ENCODE data around the gene IVNS1ABP. TPM values are rescaled to one million over a fixed set of nuclear protein-coding genes. Genes with fewer than 3 reads are reported as not detected.
"Not testable (repeated sequence)": the region's sequence is repeated elsewhere in the genome, so short reads cannot be mapped to it uniquely, and the experiment has no call there.

Gene IVNS1ABP
- total RNA-seq (100 to 1,000 TPM; 125 to 292 (median 136) TPM), total RNA-seq (205 to 990 (median 461) reads per million in 29 experiments)
- total RNA-seq (2013) = 168 TPM

- ChIA-PET POLR2A (interaction anchor here (0.5 to 3.9 kb wide), 33 partner anchors 8 to 931 kb away, joined by 3 to 102 read pairs (median 4); partner anchors contain the start of genes C1orf21 (in 1 of the 2), RNF2 (in 1 of the 2) and SWT1 (in 1 of the 2)), CTCF (interaction anchor here (0.6 to 4.7 kb wide), 23 partner anchors 10 to 1058 kb away, joined by 3 to 39 read pairs (median 4); partner anchors contain the start of genes ODR4 (in 1 of the 2) and TPR (in 1 of the 2))
- peaks cover 9% of the 10 kb centered on the region for H3K36me3 Mint-ChIP-seq
- H3K27me3 ChIP-seq (replicated peaks in 1 of 2; ENCODE audit: control insufficient read depth in 2 of 2, extremely low read depth in 1 of 2, insufficient read depth in 2 of 2, low read length in 1 of 2) = no peaks in the 10 kb centered on the region
- peak within 1 kb of the TSS; percentile 95 to 96 (median 95) for H3K4me3 Mint-ChIP-seq
- no peaks in the 10 kb centered on the region for H3K9me3 Mint-ChIP-seq
- ATAC-seq (replicated peaks in 1 of 4) (peak; percentile 74 to 81 (median 76)), DNase-seq (peak; percentile 90 to 99 (median 95))
- H3K4me1 ChIP-seq (ENCODE audit: control insufficient read depth in 1 of 2, extremely low read depth in 1 of 2, insufficient read depth in 2 of 2, low read length in 2 of 2) = peaks cover 8 to 28% of the 10 kb centered on the region in 2 experiments
- H3K4me1 Mint-ChIP-seq = peaks cover 48 to 55% (median 53%) of the 10 kb centered on the region in 3 donors
- peak within 1 kb of the TSS; percentile 95 to 99 for H3K4me3 ChIP-seq (ENCODE audit: control insufficient read depth in 1 of 2, extremely low read depth in 1 of 2, low read length in 1 of 2)
- no peaks in the 10 kb centered on the region for H3K27me3 Mint-ChIP-seq
- no peaks in the 10 kb centered on the region for H3K9me3 ChIP-seq
- H3K27ac ChIP-seq (ENCODE audit: low read length) = peak within 1 kb of the TSS; percentile 98
- peaks cover 0 to 4% of the 10 kb centered on the region in 2 donors for H3K36me3 ChIP-seq (ENCODE audit: control insufficient read depth in 2 of 2, extremely low read depth in 1 of 2, insufficient read depth in 1 of 2, low read length in 1 of 2)
- WGBS (ENCODE audit: insufficient coverage) = under 1% methylated on average over 67 of the region's 80 CpGs
- peak within 1 kb of the TSS; percentile 98 for H3K27ac Mint-ChIP-seq
Observed at GRCh38 chr1:185317034-185317885, at the start of gene IVNS1ABP. Gene IVNS1ABP, minus strand, starts transcription at chr1:185317243. Its CDS starts 7,750 bp downstream, at chr1:185309493.

- no peaks in the 10 kb centered on the region for H3K9me3 ChIP-seq
- DNase-seq (no peak), ATAC-seq (replicated peaks in 1 of 4) (no peak)
- no peaks in the 10 kb centered on the region for H3K27me3 ChIP-seq (replicated peaks in 1 of 2; ENCODE audit: control insufficient read depth in 2 of 2, extremely low read depth in 1 of 2, insufficient read depth in 2 of 2, low read length in 1 of 2)
- H3K4me1 ChIP-seq (ENCODE audit: control insufficient read depth in 1 of 2, extremely low read depth in 1 of 2, insufficient read depth in 2 of 2, low read length in 2 of 2) = no peaks in the 10 kb centered on the region
- Mint-ChIP-seq H3K36me3 (peaks cover 5% of the 10 kb centered on the region), H3K4me1 (peaks cover 0 to 11% (median 2%) of the 10 kb centered on the region in 3 donors), H3K27ac (no peak overlapping the region), H3K4me3 (no peak overlapping the region), H3K27me3 (peaks cover 2 to 5% of the 10 kb centered on the region in 2 donors), H3K9me3 (peaks cover 5 to 17% (median 17%) of the 10 kb centered on the region in 3 donors)
- ChIA-PET POLR2A (interaction anchor here (0.7 kb wide), 3 partner anchors 63 to 430 kb away, joined by 4 read pairs; no protein-coding TSS in a partner anchor), CTCF (interaction anchor here in 1 of 2 donors (0.6 kb wide), 1 partner anchor 1620 kb away, joined by 3 read pairs; no protein-coding TSS in a partner anchor)
- H3K36me3 ChIP-seq (ENCODE audit: control insufficient read depth in 2 of 2, extremely low read depth in 1 of 2, insufficient read depth in 1 of 2, low read length in 1 of 2) = no peaks in the 10 kb centered on the region
- H3K4me3 ChIP-seq (ENCODE audit: control insufficient read depth in 1 of 2, extremely low read depth in 1 of 2, low read length in 1 of 2) = no peak overlapping the region
- 89% methylated on average over 1 of the region's 3 CpGs for WGBS (ENCODE audit: insufficient coverage)
- no peak overlapping the region for H3K27ac ChIP-seq (ENCODE audit: low read length)
Observed at GRCh38 chr1:185365951-185366350, 48.9 kb upstream of the IVNS1ABP start.

- H3K4me3 Mint-ChIP-seq; ATAC-seq (replicated peaks in 1 of 4); H3K4me3 ChIP-seq (ENCODE audit: control insufficient read depth in 1 of 2, extremely low read depth in 1 of 2, low read length in 1 of 2); H3K27ac Mint-ChIP-seq; H3K36me3 ChIP-seq (ENCODE audit: control insufficient read depth in 2 of 2, extremely low read depth in 1 of 2, insufficient read depth in 1 of 2, low read length in 1 of 2); H3K36me3 Mint-ChIP-seq; H3K27ac ChIP-seq (ENCODE audit: low read length); H3K4me1 ChIP-seq (ENCODE audit: control insufficient read depth in 1 of 2, extremely low read depth in 1 of 2, insufficient read depth in 2 of 2, low read length in 2 of 2); DNase-seq; H3K9me3 ChIP-seq; H3K27me3 ChIP-seq (replicated peaks in 1 of 2; ENCODE audit: control insufficient read depth in 2 of 2, extremely low read depth in 1 of 2, insufficient read depth in 2 of 2, low read length in 1 of 2); CTCF ChIA-PET; H3K27me3 Mint-ChIP-seq: not testable (repeated sequence)
- Mint-ChIP-seq H3K4me1 (peaks cover 0 to 11% (median 2%) of the 10 kb centered on the region in 3 donors), H3K9me3 (peaks cover 7 to 20% (median 19%) of the 10 kb centered on the region in 3 donors)
- no CpG with 5 or more reads among the region's 3 CpGs for WGBS (ENCODE audit: insufficient coverage)
- POLR2A ChIA-PET = interaction anchor here in 1 of 2 donors (0.6 kb wide), 1 partner anchor 20 kb away, joined by 3 read pairs; no protein-coding TSS in a partner anchor
Observed at GRCh38 chr1:185364528-185364927, 47.5 kb upstream of the IVNS1ABP start.

- Histone ChIP-seq H3K4me1 (ENCODE audit: control insufficient read depth in 1 of 2, extremely low read depth in 1 of 2, insufficient read depth in 2 of 2, low read length in 2 of 2) (no peaks in the 10 kb centered on the region), H3K27me3 (replicated peaks in 1 of 2; ENCODE audit: control insufficient read depth in 2 of 2, extremely low read depth in 1 of 2, insufficient read depth in 2 of 2, low read length in 1 of 2) (peaks cover 0 to 6% of the 10 kb centered on the region in 2 experiments), H3K4me3 (ENCODE audit: control insufficient read depth in 1 of 2, extremely low read depth in 1 of 2, low read length in 1 of 2) (no peak overlapping the region), H3K9me3 (no peaks in the 10 kb centered on the region), H3K36me3 (ENCODE audit: control insufficient read depth in 2 of 2, extremely low read depth in 1 of 2, insufficient read depth in 1 of 2, low read length in 1 of 2) (peaks cover 0 to 2% of the 10 kb centered on the region in 2 donors), H3K27ac (ENCODE audit: low read length) (no peak overlapping the region)
- Mint-ChIP-seq H3K4me3 (no peak overlapping the region), H3K36me3 (peaks cover 5% of the 10 kb centered on the region), H3K27me3 (peaks cover 2 to 5% of the 10 kb centered on the region in 2 donors), H3K4me1 (peaks cover 0 to 2% (median under 1%) of the 10 kb centered on the region in 3 donors), H3K27ac (no peak overlapping the region), H3K9me3 (peaks cover 7 to 20% (median 19%) of the 10 kb centered on the region in 3 donors)
- CTCF ChIA-PET = no interaction called here
- DNase-seq = no peak
- ATAC-seq (replicated peaks in 1 of 4) = no peak
- POLR2A ChIA-PET = no interaction called here
Observed at GRCh38 chr1:185363205-185363604, 46.2 kb upstream of the IVNS1ABP start.

GRCh38 chr1:185360714-185361113, 43.7 kb upstream of the IVNS1ABP start:
- Mint-ChIP-seq H3K36me3 (peaks cover 5% of the 10 kb centered on the region), H3K9me3 (peaks cover 7 to 20% (median 19%) of the 10 kb centered on the region in 3 donors), H3K4me1 (peaks cover 0 to 2% (median 0%) of the 10 kb centered on the region in 3 donors), H3K27me3 (peaks cover under 1 to 2% of the 10 kb centered on the region in 2 donors), H3K27ac (no peak overlapping the region), H3K4me3 (no peak overlapping the region)
- ATAC-seq (replicated peaks in 1 of 4) = no peak
- Histone ChIP-seq H3K27me3 (replicated peaks in 1 of 2; ENCODE audit: control insufficient read depth in 2 of 2, extremely low read depth in 1 of 2, insufficient read depth in 2 of 2, low read length in 1 of 2) (peaks cover 0 to 7% of the 10 kb centered on the region in 2 experiments), H3K27ac (ENCODE audit: low read length) (no peak overlapping the region), H3K4me1 (ENCODE audit: control insufficient read depth in 1 of 2, extremely low read depth in 1 of 2, insufficient read depth in 2 of 2, low read length in 2 of 2) (no peaks in the 10 kb centered on the region), H3K9me3 (no peaks in the 10 kb centered on the region), H3K4me3 (ENCODE audit: control insufficient read depth in 1 of 2, extremely low read depth in 1 of 2, low read length in 1 of 2) (no peak overlapping the region), H3K36me3 (ENCODE audit: control insufficient read depth in 2 of 2, extremely low read depth in 1 of 2, insufficient read depth in 1 of 2, low read length in 1 of 2) (peaks cover 0 to 2% of the 10 kb centered on the region in 2 donors)
- DNase-seq = no peak
- ChIA-PET POLR2A (no interaction called here), CTCF (no interaction called here)
- WGBS (ENCODE audit: insufficient coverage) = no CpG with 5 or more reads among the region's 1 CpG

- Mint-ChIP-seq H3K4me3 (no peak overlapping the region), H3K36me3 (peaks cover 5% of the 10 kb centered on the region), H3K27me3 (peaks cover 0 to 2% of the 10 kb centered on the region in 2 donors), H3K9me3 (peaks cover 7 to 20% (median 19%) of the 10 kb centered on the region in 3 donors), H3K27ac (no peak overlapping the region), H3K4me1 (peaks cover 0 to 2% (median 0%) of the 10 kb centered on the region in 3 donors)
- no peaks in the 10 kb centered on the region for H3K4me1 ChIP-seq (ENCODE audit: control insufficient read depth in 1 of 2, extremely low read depth in 1 of 2, insufficient read depth in 2 of 2, low read length in 2 of 2)
- peaks cover 0 to 7% of the 10 kb centered on the region in 2 experiments for H3K27me3 ChIP-seq (replicated peaks in 1 of 2; ENCODE audit: control insufficient read depth in 2 of 2, extremely low read depth in 1 of 2, insufficient read depth in 2 of 2, low read length in 1 of 2)
- ChIA-PET POLR2A (no interaction called here), CTCF (no interaction called here)
- H3K4me3 ChIP-seq (ENCODE audit: control insufficient read depth in 1 of 2, extremely low read depth in 1 of 2, low read length in 1 of 2) = no peak overlapping the region
- peaks cover 0 to 2% of the 10 kb centered on the region in 2 donors for H3K36me3 ChIP-seq (ENCODE audit: control insufficient read depth in 2 of 2, extremely low read depth in 1 of 2, insufficient read depth in 1 of 2, low read length in 1 of 2)
- DNase-seq (no peak), ATAC-seq (replicated peaks in 1 of 4) (no peak)
- H3K9me3 ChIP-seq = no peaks in the 10 kb centered on the region
- H3K27ac ChIP-seq (ENCODE audit: low read length) = no peak overlapping the region
- 86% methylated on average over 3 of the region's 3 CpGs for WGBS (ENCODE audit: insufficient coverage)
Observed at GRCh38 chr1:185358957-185359356, 41.9 kb upstream of the IVNS1ABP start.

Data from T-cell (primary cell).